ENCODE data around the gene DIP2C.

DIP2C gene

GRCh38 chr10:625751-626711 lies 63.4 kb downstream of the DIP2C start:
- Histone ChIP-seq H3K9ac (ENCODE audit: low read length in 2 of 2) (peak overlapping the region; percentile 36 to 49), H3K4me1 (ENCODE audit: control insufficient read depth, insufficient read depth, low read length) (peaks cover 41% of the 10 kb centered on the region), H3K36me3 (ENCODE audit: control insufficient read depth in 2 of 2, insufficient read depth in 2 of 2, low read length in 2 of 2) (peaks cover 3% of the 10 kb centered on the region in 2 donors), H3K27me3 (ENCODE audit: control insufficient read depth in 1 of 2, insufficient read depth in 2 of 2, low read length in 2 of 2) (no peaks in the 10 kb centered on the region), H3K27ac (ENCODE audit: low read length) (peak overlapping the region; percentile 80), H3K4me3 (ENCODE audit: low read length in 2 of 2) (peak overlapping the region in 1 of 2 donors; percentile 61), H3K9me3 (ENCODE audit: control insufficient read depth in 2 of 2, low read length in 2 of 2) (no peaks in the 10 kb centered on the region)

GRCh38 chr10:625333-625696 lies 64.2 kb downstream of the DIP2C start:
- Histone ChIP-seq H3K4me1 (ENCODE audit: control insufficient read depth, insufficient read depth, low read length) (peaks cover 36% of the 10 kb centered on the region), H3K27ac (ENCODE audit: low read length) (peak overlapping the region; percentile 80), H3K36me3 (ENCODE audit: control insufficient read depth in 2 of 2, insufficient read depth in 2 of 2, low read length in 2 of 2) (peaks cover 3% of the 10 kb centered on the region in 2 donors), H3K9ac (ENCODE audit: low read length in 2 of 2) (peak overlapping the region; percentile 36 to 49), H3K9me3 (ENCODE audit: control insufficient read depth in 2 of 2, low read length in 2 of 2) (no peaks in the 10 kb centered on the region), H3K4me3 (ENCODE audit: low read length in 2 of 2) (peak overlapping the region in 1 of 2 donors; percentile 61), H3K27me3 (ENCODE audit: control insufficient read depth in 1 of 2, insufficient read depth in 2 of 2, low read length in 2 of 2) (no peaks in the 10 kb centered on the region)

- H3K9ac ChIP-seq (ENCODE audit: low read length in 2 of 2): peak overlapping the region; percentile 49 to 55
- peak overlapping the region; percentile 80 for H3K27ac ChIP-seq (ENCODE audit: low read length)
- H3K9me3 ChIP-seq (ENCODE audit: control insufficient read depth in 2 of 2, low read length in 2 of 2): no peaks in the 10 kb centered on the region
- peaks cover 3% of the 10 kb centered on the region in 2 donors for H3K36me3 ChIP-seq (ENCODE audit: control insufficient read depth in 2 of 2, insufficient read depth in 2 of 2, low read length in 2 of 2)
- H3K4me3 ChIP-seq (ENCODE audit: low read length in 2 of 2): peak overlapping the region in 1 of 2 donors; percentile 61
- H3K27me3 ChIP-seq (ENCODE audit: control insufficient read depth in 1 of 2, insufficient read depth in 2 of 2, low read length in 2 of 2): no peaks in the 10 kb centered on the region
- H3K4me1 ChIP-seq (ENCODE audit: control insufficient read depth, insufficient read depth, low read length): peaks cover 36% of the 10 kb centered on the region
Measured at GRCh38 chr10:624605-625332, 64.7 kb downstream of the DIP2C start.

- H3K9me3 ChIP-seq (ENCODE audit: control insufficient read depth in 2 of 2, low read length in 2 of 2): no peaks in the 10 kb centered on the region
- H3K9ac ChIP-seq (ENCODE audit: low read length in 2 of 2): peak overlapping the region; percentile 49 to 55
- no peaks in the 10 kb centered on the region for H3K27me3 ChIP-seq (ENCODE audit: control insufficient read depth in 1 of 2, insufficient read depth in 2 of 2, low read length in 2 of 2)
- H3K4me3 ChIP-seq (ENCODE audit: low read length in 2 of 2): peak overlapping the region in 1 of 2 donors; percentile 61
- H3K4me1 ChIP-seq (ENCODE audit: control insufficient read depth, insufficient read depth, low read length): peaks cover 36% of the 10 kb centered on the region
- peak overlapping the region; percentile 80 for H3K27ac ChIP-seq (ENCODE audit: low read length)
- H3K36me3 ChIP-seq (ENCODE audit: control insufficient read depth in 2 of 2, insufficient read depth in 2 of 2, low read length in 2 of 2): peaks cover 3% of the 10 kb centered on the region in 2 donors
Measured at GRCh38 chr10:624312-624604, 65.2 kb downstream of the DIP2C start.

GRCh38 chr10:623477-624311 lies 65.8 kb downstream of the DIP2C start:
- peak overlapping the region in 1 of 2 donors; percentile 61 for H3K4me3 ChIP-seq (ENCODE audit: low read length in 2 of 2)
- H3K27ac ChIP-seq (ENCODE audit: low read length): peak overlapping the region; percentile 80
- H3K36me3 ChIP-seq (ENCODE audit: control insufficient read depth in 2 of 2, insufficient read depth in 2 of 2, low read length in 2 of 2): peaks cover 3% of the 10 kb centered on the region in 2 donors
- peaks cover 39% of the 10 kb centered on the region for H3K4me1 ChIP-seq (ENCODE audit: control insufficient read depth, insufficient read depth, low read length)
- no peaks in the 10 kb centered on the region for H3K9me3 ChIP-seq (ENCODE audit: control insufficient read depth in 2 of 2, low read length in 2 of 2)
- no peaks in the 10 kb centered on the region for H3K27me3 ChIP-seq (ENCODE audit: control insufficient read depth in 1 of 2, insufficient read depth in 2 of 2, low read length in 2 of 2)
- H3K9ac ChIP-seq (ENCODE audit: low read length in 2 of 2): peak overlapping the region; percentile 49 to 55

- Histone ChIP-seq H3K36me3 (ENCODE audit: control insufficient read depth in 2 of 2, insufficient read depth in 2 of 2, low read length in 2 of 2) (peaks cover 3% of the 10 kb centered on the region in 2 donors), H3K27me3 (ENCODE audit: control insufficient read depth in 1 of 2, insufficient read depth in 2 of 2, low read length in 2 of 2) (no peaks in the 10 kb centered on the region), H3K9ac (ENCODE audit: low read length in 2 of 2) (no peak overlapping the region), H3K4me3 (ENCODE audit: low read length in 2 of 2) (peak overlapping the region in 1 of 2 donors; percentile 22), H3K27ac (ENCODE audit: low read length) (no peak overlapping the region), H3K9me3 (ENCODE audit: control insufficient read depth in 2 of 2, low read length in 2 of 2) (no peaks in the 10 kb centered on the region), H3K4me1 (ENCODE audit: control insufficient read depth, insufficient read depth, low read length) (peaks cover 46% of the 10 kb centered on the region)
Measured at GRCh38 chr10:623014-623413, 66.5 kb downstream of the DIP2C start.

- H3K4me3 ChIP-seq (ENCODE audit: low read length in 2 of 2): no peak overlapping the region
- H3K9me3 ChIP-seq (ENCODE audit: control insufficient read depth in 2 of 2, low read length in 2 of 2): no peaks in the 10 kb centered on the region
- H3K27me3 ChIP-seq (ENCODE audit: control insufficient read depth in 1 of 2, insufficient read depth in 2 of 2, low read length in 2 of 2): no peaks in the 10 kb centered on the region
- H3K9ac ChIP-seq (ENCODE audit: low read length in 2 of 2): no peak overlapping the region
- peaks cover 0 to 3% of the 10 kb centered on the region in 2 donors for H3K36me3 ChIP-seq (ENCODE audit: control insufficient read depth in 2 of 2, insufficient read depth in 2 of 2, low read length in 2 of 2)
- peaks cover 50% of the 10 kb centered on the region for H3K4me1 ChIP-seq (ENCODE audit: control insufficient read depth, insufficient read depth, low read length)
- H3K27ac ChIP-seq (ENCODE audit: low read length): no peak overlapping the region
Measured at GRCh38 chr10:621981-622740, 67.3 kb downstream of the DIP2C start.

- Histone ChIP-seq H3K9me3 (ENCODE audit: control insufficient read depth in 2 of 2, low read length in 2 of 2) (no peaks in the 10 kb centered on the region), H3K4me1 (ENCODE audit: control insufficient read depth, insufficient read depth, low read length) (peaks cover 54% of the 10 kb centered on the region), H3K27me3 (ENCODE audit: control insufficient read depth in 1 of 2, insufficient read depth in 2 of 2, low read length in 2 of 2) (no peaks in the 10 kb centered on the region), H3K9ac (ENCODE audit: low read length in 2 of 2) (no peak overlapping the region), H3K27ac (ENCODE audit: low read length) (no peak overlapping the region), H3K4me3 (ENCODE audit: low read length in 2 of 2) (no peak overlapping the region), H3K36me3 (ENCODE audit: control insufficient read depth in 2 of 2, insufficient read depth in 2 of 2, low read length in 2 of 2) (peaks cover 0 to 3% of the 10 kb centered on the region in 2 donors)
Measured at GRCh38 chr10:621513-621912, 68.0 kb downstream of the DIP2C start.

GRCh38 chr10:620971-621370 lies 68.5 kb downstream of the DIP2C start:
- H3K4me3 ChIP-seq (ENCODE audit: low read length in 2 of 2): no peak overlapping the region
- H3K9ac ChIP-seq (ENCODE audit: low read length in 2 of 2): no peak overlapping the region
- no peaks in the 10 kb centered on the region for H3K27me3 ChIP-seq (ENCODE audit: control insufficient read depth in 1 of 2, insufficient read depth in 2 of 2, low read length in 2 of 2)
- H3K9me3 ChIP-seq (ENCODE audit: control insufficient read depth in 2 of 2, low read length in 2 of 2): no peaks in the 10 kb centered on the region
- H3K27ac ChIP-seq (ENCODE audit: low read length): no peak overlapping the region
- H3K4me1 ChIP-seq (ENCODE audit: control insufficient read depth, insufficient read depth, low read length): peaks cover 51% of the 10 kb centered on the region
- peaks cover 0 to 3% of the 10 kb centered on the region in 2 donors for H3K36me3 ChIP-seq (ENCODE audit: control insufficient read depth in 2 of 2, insufficient read depth in 2 of 2, low read length in 2 of 2)

- Histone ChIP-seq H3K9ac (ENCODE audit: low read length in 2 of 2) (no peak overlapping the region), H3K27ac (ENCODE audit: low read length) (no peak overlapping the region), H3K4me1 (ENCODE audit: control insufficient read depth, insufficient read depth, low read length) (peaks cover 50% of the 10 kb centered on the region)
Measured at GRCh38 chr10:620417-620816, 69.1 kb downstream of the DIP2C start.

More at GRCh38 chr10:620417-620816, 69.1 kb downstream of the DIP2C start:
- peaks cover 0 to 3% of the 10 kb centered on the region in 2 donors for H3K36me3 ChIP-seq (ENCODE audit: control insufficient read depth in 2 of 2, insufficient read depth in 2 of 2, low read length in 2 of 2)
- no peaks in the 10 kb centered on the region for H3K27me3 ChIP-seq (ENCODE audit: control insufficient read depth in 1 of 2, insufficient read depth in 2 of 2, low read length in 2 of 2)
- no peaks in the 10 kb centered on the region for H3K9me3 ChIP-seq (ENCODE audit: control insufficient read depth in 2 of 2, low read length in 2 of 2)
- H3K4me3 ChIP-seq (ENCODE audit: low read length in 2 of 2): no peak overlapping the region
